ENCODE results near the gene RASD1.

Gene RASD1

DNA sequence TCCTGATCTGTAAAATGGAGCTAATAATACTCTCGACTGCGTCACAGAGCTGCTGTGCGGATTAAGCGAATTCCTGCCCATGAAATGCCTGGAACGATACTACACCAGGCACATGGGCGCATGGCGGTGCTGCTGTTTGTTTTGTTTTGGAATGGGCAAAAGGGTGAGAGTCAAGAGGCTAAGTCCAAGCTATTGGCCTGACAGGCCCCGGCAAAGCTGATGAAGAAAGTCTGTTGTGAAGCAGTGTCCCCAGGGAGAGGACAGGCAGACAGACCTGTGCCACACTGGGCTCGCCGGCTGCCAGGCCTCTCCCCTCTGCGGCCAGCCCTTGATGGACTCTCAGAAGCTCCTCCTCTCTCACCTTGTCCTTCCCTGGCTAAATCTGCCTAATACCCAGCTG is 31.3 kb upstream of the RASD1 start:
- DNase-seq (ENCODE audit: low spot score): no peak

DNA sequence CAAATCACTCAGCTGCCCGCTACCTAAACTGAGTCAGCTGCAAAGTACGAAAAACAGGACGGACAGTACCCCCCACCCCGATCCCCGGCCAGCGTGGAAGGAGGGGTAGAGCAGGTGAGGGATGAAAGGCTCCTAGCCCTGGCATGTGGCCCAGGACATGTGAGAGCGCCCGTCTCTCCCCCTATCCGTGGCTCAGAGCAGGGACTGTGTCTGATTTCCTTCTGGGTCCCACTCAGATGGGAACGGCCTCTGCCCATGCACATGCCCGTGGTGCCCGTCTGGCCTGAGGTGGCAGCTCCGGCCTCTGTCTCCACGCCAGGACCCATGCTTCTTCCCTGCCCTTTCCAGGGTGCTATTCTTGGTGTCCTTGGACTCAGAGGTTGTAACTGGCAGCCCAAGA is 30.2 kb upstream of the RASD1 start:
- no peak for DNase-seq (ENCODE audit: low spot score)

GRCh38 chr17:17525956-17526355 is 29.8 kb upstream of the RASD1 start:
- DNase-seq (ENCODE audit: low spot score): no peak

GRCh38 chr17:17525311-17525710 is 29.1 kb upstream of the RASD1 start:
- DNase-seq (ENCODE audit: low spot score): no peak

- no peak for DNase-seq (ENCODE audit: low spot score)
These were observed 27.7 kb upstream of the RASD1 start for GRCh38 chr17:17523731-17524490.

- DNase-seq (ENCODE audit: low spot score): no peak
These were observed 27.0 kb upstream of the RASD1 start for GRCh38 chr17:17523001-17523730.

DNA sequence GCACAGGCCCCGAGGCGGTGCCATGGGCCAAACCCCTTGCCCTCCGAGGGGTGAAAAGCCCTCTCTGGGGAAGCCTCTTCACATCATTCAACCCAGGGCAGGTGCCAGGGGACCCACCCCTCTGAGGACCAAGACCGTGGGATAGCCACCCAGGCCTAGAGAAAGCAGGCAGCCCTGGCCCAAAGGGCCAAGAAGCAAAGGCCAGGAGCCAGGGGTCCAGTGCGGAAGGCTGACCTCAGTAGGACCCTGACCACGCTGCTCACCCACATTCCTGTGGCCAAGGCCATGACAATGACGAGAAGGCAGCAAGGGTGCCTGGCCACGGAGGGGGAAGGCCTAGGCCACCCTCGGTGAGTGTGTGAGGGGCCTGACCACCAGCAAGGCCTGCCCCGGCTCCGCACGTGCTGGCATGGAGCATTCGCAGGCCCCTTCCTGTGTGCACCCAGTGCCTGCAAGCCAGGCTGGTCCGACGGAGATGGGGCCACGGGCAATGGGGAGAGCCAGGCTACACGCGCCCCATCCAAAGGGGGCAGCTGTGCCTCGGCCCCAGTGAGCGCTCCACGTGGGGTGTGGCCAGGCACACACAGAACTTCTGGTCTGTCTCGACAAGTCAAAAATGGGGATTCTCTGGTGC is 24.5 kb upstream of the RASD1 start:
- no peak for DNase-seq (ENCODE audit: low spot score)

- no peak for DNase-seq (ENCODE audit: low spot score)
These were observed 23.7 kb upstream of the RASD1 start for GRCh38 chr17:17519886-17520285.

DNA sequence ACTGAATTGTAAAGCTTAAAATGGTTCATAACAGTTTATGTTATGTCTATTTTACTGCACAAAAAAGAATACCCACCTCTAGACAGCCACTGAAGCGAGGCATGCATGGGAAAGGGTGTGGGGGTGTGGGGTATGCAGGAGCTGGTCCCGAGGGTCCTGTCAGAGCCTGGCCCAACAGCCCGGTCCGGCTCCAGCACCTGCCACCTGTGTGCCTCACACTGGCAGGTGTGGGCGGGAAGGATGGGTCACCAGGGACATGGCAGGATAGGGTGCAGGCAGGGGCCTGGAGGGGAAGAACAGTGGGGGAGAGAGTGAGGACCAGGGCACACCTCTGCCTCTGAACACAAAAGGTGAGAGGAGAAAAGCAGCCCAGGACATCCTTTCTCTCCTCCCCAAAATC is 22.8 kb upstream of the RASD1 start:
- no peak for DNase-seq (ENCODE audit: low spot score)

DNA sequence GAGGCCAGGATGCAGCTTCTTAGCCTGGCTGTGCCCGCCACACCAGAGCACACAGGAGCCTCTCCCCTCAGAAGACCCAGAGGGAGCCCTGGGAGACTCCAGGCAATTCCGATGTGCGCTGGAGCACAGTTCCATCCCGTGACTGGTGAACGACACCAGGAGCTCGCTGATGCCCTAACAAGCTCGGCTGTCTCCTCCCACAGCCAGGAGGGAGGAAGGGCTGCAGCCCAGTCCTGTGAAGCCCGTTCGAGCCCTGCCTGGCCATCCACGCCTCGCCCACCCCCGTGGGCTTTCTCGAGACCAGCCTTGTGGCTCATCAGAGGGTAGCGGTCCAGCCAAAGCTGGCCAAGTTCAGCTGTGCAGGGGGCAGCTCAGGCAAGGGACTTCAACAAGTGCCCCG is 21.8 kb upstream of the RASD1 start:
- DNase-seq (ENCODE audit: low spot score): no peak

DNA sequence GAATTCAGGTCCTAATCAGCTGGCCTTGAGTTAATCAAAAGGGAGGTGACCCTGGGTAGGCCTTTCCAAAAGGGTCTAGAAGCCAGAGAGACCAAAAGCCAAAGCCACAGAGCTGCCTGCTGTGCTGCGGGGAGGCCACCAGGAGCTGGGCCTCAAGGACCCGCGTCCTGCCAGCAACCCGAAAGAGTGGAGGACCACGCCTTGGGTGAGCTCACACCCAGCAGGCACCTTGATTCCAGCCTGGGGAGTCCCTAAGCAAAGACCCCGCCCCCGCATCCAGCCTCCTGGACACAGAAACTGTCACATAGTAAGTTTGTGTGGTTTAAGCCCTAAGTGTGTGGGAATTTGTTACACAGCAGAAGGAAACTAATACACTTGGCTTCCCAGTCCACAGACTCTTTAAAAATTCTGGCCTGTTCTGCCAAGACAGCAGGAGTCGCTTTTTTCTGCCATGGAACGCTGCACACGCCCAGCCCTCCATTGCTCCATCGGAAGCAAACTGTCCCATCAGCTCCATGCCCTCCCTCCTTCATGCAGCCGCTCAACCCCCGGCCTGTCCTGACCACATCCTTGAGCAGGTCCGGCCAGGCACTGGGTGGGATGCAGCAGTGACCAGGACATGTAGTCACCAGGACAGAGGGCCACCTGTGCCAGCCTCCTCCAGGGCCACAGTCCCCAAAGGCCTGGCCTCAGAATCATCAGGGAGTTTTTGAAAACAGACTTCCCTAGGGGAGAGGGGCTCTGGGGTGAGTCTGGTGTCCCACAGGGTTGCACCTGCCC is 20.9 kb upstream of the RASD1 start:
- no peak for DNase-seq (ENCODE audit: low spot score)

- no peak for DNase-seq (ENCODE audit: low spot score)
These were observed 20.0 kb upstream of the RASD1 start for GRCh38 chr17:17515934-17516930.

- no peak for DNase-seq (ENCODE audit: low spot score)
These were observed 19.1 kb upstream of the RASD1 start for GRCh38 chr17:17514993-17515933.

DNA sequence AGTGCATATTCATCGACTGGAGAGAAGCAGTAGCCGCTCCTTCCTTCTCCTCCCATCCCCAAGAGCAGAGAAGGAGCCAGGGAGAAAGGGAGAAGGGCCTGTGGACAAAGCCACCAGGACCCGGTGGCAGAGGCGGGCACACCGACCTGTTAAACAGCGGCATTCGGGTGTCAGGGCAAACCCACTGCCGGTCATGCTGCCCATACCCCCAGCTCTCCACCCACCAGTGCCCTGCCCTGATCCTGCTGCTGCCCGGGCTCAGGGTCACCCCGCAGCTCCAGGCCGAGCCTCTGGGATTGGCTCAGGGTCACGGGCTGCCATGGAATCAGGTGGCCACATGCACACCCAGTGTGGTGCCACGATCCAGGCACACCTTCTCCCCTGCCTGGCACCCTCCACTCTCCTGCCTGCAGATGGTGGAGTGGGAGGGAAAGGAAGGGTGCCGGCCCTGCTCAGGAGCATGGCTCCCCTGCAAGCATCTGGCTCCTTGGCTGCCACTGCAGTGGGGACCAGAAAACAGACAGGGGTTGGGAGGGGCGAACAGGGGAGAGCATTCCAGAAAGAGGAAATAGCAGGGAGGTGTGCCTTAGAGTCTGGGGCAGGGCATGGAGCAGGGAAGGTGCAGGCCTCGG is 18.3 kb upstream of the RASD1 start:
- DNase-seq (ENCODE audit: low spot score): no peak

GRCh38 chr17:17513626-17514025 is 17.4 kb upstream of the RASD1 start:
- DNase-seq (ENCODE audit: low spot score): no peak

DNA sequence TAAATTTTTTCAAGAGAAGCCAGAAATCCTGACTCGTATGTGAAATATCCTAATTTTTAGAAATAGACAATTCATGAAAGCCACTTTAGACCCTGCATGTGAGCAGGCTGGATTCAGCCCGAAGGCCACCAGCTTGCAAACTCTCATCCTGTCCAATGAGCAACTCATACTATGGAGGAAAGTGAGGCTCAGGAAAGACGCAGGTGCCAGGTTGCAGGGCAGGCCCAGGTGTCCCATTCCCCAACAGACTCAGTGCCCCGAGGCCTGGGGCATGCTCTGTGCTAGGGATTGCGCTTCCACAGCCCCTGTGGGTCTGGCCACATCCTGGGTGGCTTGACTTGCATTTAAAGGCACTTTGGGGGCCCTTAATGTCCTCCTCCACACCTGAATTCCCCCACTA is 16.7 kb upstream of the RASD1 start:
- DNase-seq (ENCODE audit: low spot score): no peak

- no peak for DNase-seq (ENCODE audit: low spot score)
These were observed 16.0 kb upstream of the RASD1 start for GRCh38 chr17:17511881-17512858.

DNA sequence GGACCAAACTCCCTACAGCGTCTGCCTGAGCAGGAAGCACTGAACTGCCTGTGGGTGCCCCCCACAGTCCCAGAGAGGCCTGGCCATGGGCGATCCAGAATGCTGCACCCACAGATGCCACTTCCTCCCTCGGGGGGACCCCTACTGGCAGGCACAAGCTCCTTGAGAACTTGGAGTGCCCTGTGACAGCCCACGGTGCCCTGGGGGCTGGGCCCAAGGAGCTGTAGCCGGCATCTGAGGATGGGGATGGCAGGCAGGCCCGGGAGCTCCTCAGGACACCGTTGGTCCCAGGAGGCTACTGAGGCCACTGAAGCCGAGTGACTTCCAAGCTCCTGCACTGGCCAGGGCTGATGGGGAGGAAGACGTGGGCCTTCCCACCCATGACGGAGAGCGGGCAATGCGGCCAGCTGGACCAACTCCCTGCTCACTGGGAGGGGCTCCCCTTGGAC is 15.1 kb upstream of the RASD1 start:
- DNase-seq (ENCODE audit: low spot score): no peak
